Endothelial cell (in vitro differentiated cells): Measurements from ENCODE around the gene SLC27A1. TPM values are rescaled to one million over a fixed set of nuclear protein-coding genes. Genes with fewer than 3 reads are reported as not detected.

Source experiments
- DNase-seq: peaks from one replicate; pipeline ENCODE4 v3.0.0; 2021; ENCODE audit warnings: low spot score
- H3K27ac Mint-ChIP-seq: one replicate; pipeline ENCODE4 v1.8.0; 2021; ENCODE audit warnings: mixed read lengths, inconsistent platforms; ENCODE audit not compliant: unreplicated experiment
- H3K27me3 Mint-ChIP-seq: one replicate; pipeline ENCODE4 v1.8.0; 2021; ENCODE audit warnings: mild to moderate bottlenecking, moderate library complexity, mixed read lengths, inconsistent platforms; ENCODE audit not compliant: unreplicated experiment
- H3K36me3 Mint-ChIP-seq: one replicate; pipeline ENCODE4 v1.8.0; 2021; ENCODE audit warnings: mild to moderate bottlenecking, low read depth, mixed read lengths, inconsistent platforms; ENCODE audit not compliant: unreplicated experiment
- H3K4me1 Mint-ChIP-seq: one replicate; pipeline ENCODE4 v1.8.0; 2021; ENCODE audit warnings: mild to moderate bottlenecking, mixed read lengths, inconsistent platforms; ENCODE audit not compliant: unreplicated experiment
- H3K4me3 Mint-ChIP-seq: one replicate; pipeline ENCODE4 v1.8.0; 2021; ENCODE audit warnings: mild to moderate bottlenecking, mixed read lengths, inconsistent platforms; ENCODE audit not compliant: unreplicated experiment
- H3K9me3 Mint-ChIP-seq: one replicate; pipeline ENCODE4 v1.8.0; 2021; ENCODE audit warnings: mixed read lengths, inconsistent platforms; ENCODE audit not compliant: unreplicated experiment
- total RNA-seq: library from RNA; stranded (reverse); fragmentation: NEBNext Ultra II Directional; extraction: Animal tissue kit (Norgen Biotek cat#: 25700); gene quantifications from one replicate; pipeline ENCODE4 v1.2.1, GENCODE V29; 2021; ENCODE audit not compliant: unreplicated experiment
- TF ChIP-seq, protein P1 (sequence below): fragments of 200-600 bp; sonication (generic); IDR thresholded peaks from one replicate; pipeline ENCODE4 v1.5.0; 2021; ENCODE audit warnings: antibody characterized with exemption; ENCODE audit not compliant: unreplicated experiment

SLC27A1 gene
- total RNA-seq, 1 donor from 2014 or later: 30.2 TPM

DNA sequence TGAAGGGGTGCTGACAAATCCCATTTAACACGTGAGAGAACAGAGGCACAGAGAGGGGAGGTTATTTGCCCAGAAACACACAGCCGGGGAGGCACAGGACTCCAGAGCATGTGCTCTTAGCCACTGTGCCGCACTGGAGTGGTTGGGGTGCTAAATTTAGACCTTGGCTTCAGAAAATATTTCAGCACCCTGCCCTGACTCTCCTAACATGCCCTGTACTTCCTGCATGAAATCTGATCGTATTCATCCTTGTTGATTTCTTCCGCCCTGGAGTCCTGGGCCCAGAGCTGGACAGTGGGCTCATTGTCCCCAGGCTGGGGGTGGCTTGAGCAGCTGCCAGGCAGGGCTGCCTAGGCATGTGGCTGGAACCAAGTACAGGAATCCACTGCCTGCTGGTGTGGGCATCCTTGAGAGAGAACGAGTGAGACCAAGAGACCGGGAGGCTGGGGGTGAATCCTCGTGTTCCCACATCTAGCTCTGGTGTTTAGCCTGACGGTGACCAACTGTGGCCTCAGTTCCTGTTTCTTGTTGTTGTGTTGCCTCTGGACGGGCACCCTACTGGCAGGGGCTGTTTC, 5.3 kb downstream of the SLC27A1 start:
- DNase-seq: no peak
- peaks cover 4% of the 10 kb centered on the region for H3K27me3 Mint-ChIP-seq
- TF ChIP-seq, protein P1, sequence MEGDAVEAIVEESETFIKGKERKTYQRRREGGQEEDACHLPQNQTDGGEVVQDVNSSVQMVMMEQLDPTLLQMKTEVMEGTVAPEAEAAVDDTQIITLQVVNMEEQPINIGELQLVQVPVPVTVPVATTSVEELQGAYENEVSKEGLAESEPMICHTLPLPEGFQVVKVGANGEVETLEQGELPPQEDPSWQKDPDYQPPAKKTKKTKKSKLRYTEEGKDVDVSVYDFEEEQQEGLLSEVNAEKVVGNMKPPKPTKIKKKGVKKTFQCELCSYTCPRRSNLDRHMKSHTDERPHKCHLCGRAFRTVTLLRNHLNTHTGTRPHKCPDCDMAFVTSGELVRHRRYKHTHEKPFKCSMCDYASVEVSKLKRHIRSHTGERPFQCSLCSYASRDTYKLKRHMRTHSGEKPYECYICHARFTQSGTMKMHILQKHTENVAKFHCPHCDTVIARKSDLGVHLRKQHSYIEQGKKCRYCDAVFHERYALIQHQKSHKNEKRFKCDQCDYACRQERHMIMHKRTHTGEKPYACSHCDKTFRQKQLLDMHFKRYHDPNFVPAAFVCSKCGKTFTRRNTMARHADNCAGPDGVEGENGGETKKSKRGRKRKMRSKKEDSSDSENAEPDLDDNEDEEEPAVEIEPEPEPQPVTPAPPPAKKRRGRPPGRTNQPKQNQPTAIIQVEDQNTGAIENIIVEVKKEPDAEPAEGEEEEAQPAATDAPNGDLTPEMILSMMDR: no peak
- no peak overlapping the region for H3K27ac Mint-ChIP-seq
- H3K36me3 Mint-ChIP-seq: no peaks in the 10 kb centered on the region
- no peaks in the 10 kb centered on the region for H3K9me3 Mint-ChIP-seq
- no peak overlapping the region for H3K4me3 Mint-ChIP-seq
- H3K4me1 Mint-ChIP-seq: peaks cover 16% of the 10 kb centered on the region

DNA sequence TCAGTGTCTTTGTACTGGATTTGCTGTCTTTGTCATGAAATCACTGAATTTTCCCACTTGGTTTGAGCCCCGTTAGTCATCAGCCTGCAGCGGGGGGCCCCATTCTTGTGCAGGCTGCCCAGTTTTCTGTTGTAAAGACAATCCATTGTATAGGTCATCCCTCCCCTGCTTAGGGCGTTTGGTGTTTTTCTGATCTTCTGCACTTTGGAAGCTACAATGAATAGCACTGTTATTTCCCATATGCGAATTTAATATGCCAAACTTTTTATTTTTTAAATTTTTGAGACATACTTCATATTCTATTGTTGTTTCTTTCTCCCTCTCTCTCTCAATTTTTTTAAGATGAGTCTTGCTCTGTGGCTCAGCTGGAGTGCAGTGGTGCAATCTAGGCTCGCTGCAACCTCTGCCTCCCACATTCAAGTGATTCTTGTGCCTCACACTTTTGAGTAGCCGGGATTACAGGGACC, 9.0 kb downstream of the SLC27A1 start:
- H3K36me3 Mint-ChIP-seq: no peaks in the 10 kb centered on the region
- peaks cover 14% of the 10 kb centered on the region for H3K27me3 Mint-ChIP-seq
- no peak overlapping the region for H3K4me3 Mint-ChIP-seq
- no peaks in the 10 kb centered on the region for H3K9me3 Mint-ChIP-seq
- TF ChIP-seq, protein P1: no peak
- no peak for DNase-seq
- H3K27ac Mint-ChIP-seq: no peak overlapping the region
- peaks cover 16% of the 10 kb centered on the region for H3K4me1 Mint-ChIP-seq

DNA sequence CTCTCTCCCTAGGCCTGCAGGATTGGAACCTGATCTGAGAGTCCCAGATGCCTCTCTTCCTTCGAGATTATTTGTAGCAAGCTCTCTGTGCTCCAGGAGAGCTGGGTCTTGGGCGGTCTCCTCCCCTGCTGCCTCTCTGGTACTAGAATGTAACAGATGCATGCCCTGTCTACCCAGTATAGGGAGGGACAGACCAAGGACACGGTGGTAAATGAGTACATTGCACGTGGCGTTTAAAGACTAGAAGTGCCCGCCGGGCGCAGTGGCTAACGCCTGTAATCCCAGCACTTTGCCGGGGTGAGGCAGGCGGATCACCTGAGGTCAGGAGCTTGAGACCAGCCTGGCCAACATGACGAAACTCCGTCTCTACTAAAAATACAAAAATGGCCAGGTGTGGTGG, 11.7 kb downstream of the SLC27A1 start:
- TF ChIP-seq, protein P1: no peak
- Mint-ChIP-seq H3K4me1 (peaks cover 17% of the 10 kb centered on the region), H3K27ac (no peak overlapping the region), H3K4me3 (no peak overlapping the region), H3K9me3 (no peaks in the 10 kb centered on the region), H3K36me3 (no peaks in the 10 kb centered on the region), H3K27me3 (peaks cover 15% of the 10 kb centered on the region)
- no peak for DNase-seq

DNA sequence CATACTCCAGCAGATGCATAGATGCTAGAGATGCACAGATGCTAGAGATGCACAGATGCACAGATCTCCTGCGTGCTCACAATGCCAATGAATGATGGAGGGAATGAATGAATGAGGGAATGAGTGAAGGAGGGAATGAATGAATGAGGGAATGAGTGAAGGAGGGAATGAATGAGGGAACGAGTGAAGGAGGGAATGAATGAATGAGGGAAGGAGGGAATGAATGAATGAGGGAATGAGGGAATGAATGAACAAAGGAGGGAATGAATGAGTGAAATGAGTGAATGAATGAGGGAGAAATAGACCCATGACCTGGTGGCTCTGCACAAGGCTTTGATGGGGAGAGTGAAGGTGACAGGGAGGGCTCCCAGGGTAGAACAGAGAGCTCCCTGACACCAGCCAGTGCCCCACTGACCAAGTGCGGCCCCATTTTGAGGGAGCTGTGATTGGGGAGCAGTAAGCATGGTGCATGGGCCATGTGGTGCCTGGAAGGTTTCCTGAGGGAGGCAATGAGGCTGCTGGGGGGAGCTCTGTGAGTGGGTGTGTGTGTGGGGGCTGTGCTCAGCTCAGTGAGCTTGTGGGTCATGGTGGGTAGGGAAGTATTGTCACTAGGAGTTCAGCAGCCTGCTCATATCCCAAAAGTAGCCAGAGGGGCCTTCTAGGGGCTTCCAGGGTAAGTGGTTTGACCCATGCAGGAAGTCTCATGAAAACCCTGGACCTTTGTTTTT, 12.7 kb downstream of the SLC27A1 start:
- peaks cover 24% of the 10 kb centered on the region for H3K4me1 Mint-ChIP-seq
- H3K27ac Mint-ChIP-seq: no peak overlapping the region
- H3K36me3 Mint-ChIP-seq: no peaks in the 10 kb centered on the region
- peaks cover 17% of the 10 kb centered on the region for H3K27me3 Mint-ChIP-seq
- DNase-seq: no peak
- no peak overlapping the region for H3K4me3 Mint-ChIP-seq
- no peaks in the 10 kb centered on the region for H3K9me3 Mint-ChIP-seq
- TF ChIP-seq, protein P1: no peak

DNA sequence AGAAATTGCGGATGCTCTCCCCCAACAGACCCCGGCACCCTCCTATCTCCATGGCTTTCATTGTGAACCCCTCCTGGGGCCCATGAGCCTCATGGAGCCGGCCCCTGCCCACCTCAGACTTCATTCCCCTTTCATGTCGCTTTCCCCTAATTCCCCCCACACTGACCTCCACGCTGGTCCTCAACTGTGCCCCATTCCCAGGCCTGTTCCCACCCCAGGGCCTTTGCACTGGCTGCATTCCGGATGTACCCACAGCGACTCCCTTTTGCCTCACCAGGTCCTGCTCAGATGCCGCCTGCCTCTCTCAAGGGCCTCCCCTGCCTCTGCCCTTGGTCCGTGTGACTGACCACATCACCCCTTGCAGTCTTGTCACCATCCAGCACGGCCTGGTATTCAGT, 13.3 kb downstream of the SLC27A1 start:
- peaks cover 21% of the 10 kb centered on the region for H3K27me3 Mint-ChIP-seq
- TF ChIP-seq, protein P1: no peak
- no peak overlapping the region for H3K4me3 Mint-ChIP-seq
- DNase-seq: no peak
- H3K36me3 Mint-ChIP-seq: peaks cover 3% of the 10 kb centered on the region
- H3K9me3 Mint-ChIP-seq: no peaks in the 10 kb centered on the region
- no peak overlapping the region for H3K27ac Mint-ChIP-seq
- H3K4me1 Mint-ChIP-seq: peaks cover 30% of the 10 kb centered on the region
